HepG2 (cell line): ENCODE measurements around the gene GTF2H1. TPM values are rescaled to one million over a fixed set of nuclear protein-coding genes. Genes with fewer than 3 reads are reported as not detected.

ENCODE experiments used
- ATF2 ChIP-seq: sonication (generic); formaldehyde crosslinking; IDR thresholded peaks from 2 replicates; pipeline ENCODE4 v1.4.0; 2020; ENCODE audit warnings: missing genetic modification reagents
- BRF2 ChIP-seq: sonication (generic); formaldehyde crosslinking; IDR thresholded peaks from 2 replicates; pipeline ENCODE4 v1.8.1; 2022; ENCODE audit warnings: mild to moderate bottlenecking, missing genetic modification reagents
- CCDC6 ChIP-seq: sonication (generic); formaldehyde crosslinking; IDR thresholded peaks from 2 replicates; pipeline ENCODE4 v1.8.1; 2022; ENCODE audit warnings: mild to moderate bottlenecking, missing genetic modification reagents, moderate library complexity
- ETV5 ChIP-seq: IDR thresholded peaks from 2 replicates; pipeline ENCODE4 v1.6.1; 2018; ENCODE audit warnings: missing biosample characterization, missing genetic modification reagents, inconsistent platforms, borderline replicate concordance
- HNF4A ChIP-seq: sonication (generic); formaldehyde crosslinking; IDR thresholded peaks from 2 replicates; pipeline ENCODE4 v1.4.0; 2020; ENCODE audit warnings: missing genetic modification reagents
- ISX ChIP-seq: sonication (generic); formaldehyde crosslinking; conservative IDR thresholded peaks from 2 replicates; pipeline ENCODE4 v1.5.0; 2020; ENCODE audit warnings: missing genetic modification reagents
- MTERF4 ChIP-seq: sonication (generic); formaldehyde crosslinking; IDR thresholded peaks from 2 replicates; pipeline ENCODE4 v1.8.0; 2023; ENCODE audit warnings: mild to moderate bottlenecking, missing genetic modification reagents
- NFYC ChIP-seq: IDR thresholded peaks from 2 replicates; pipeline ENCODE4 v1.6.1; 2016; ENCODE audit warnings: missing genetic modification reagents, missing compliant biosample characterization
- SMAD1 ChIP-seq: sonication (generic); formaldehyde crosslinking; IDR thresholded peaks from 2 replicates; pipeline ENCODE4 v1.4.0; 2020; ENCODE audit warnings: missing genetic modification reagents, low read depth, mild to moderate bottlenecking, borderline replicate concordance
- SMARCC2 ChIP-seq: fragments of 450-650 bp; IDR thresholded peaks from 2 replicates; pipeline ENCODE4 v1.6.1; 2017; ENCODE audit warnings: antibody characterized with exemption, mild to moderate bottlenecking
- SNAI1 ChIP-seq: sonication (generic); formaldehyde crosslinking; IDR thresholded peaks from 2 replicates; pipeline ENCODE4 v1.5.0; 2020; ENCODE audit warnings: mild to moderate bottlenecking, missing genetic modification reagents, borderline replicate concordance
- THAP9 ChIP-seq: sonication (generic); formaldehyde crosslinking; IDR thresholded peaks from 2 replicates; pipeline ENCODE4; 2020; ENCODE audit warnings: missing genetic modification reagents, mild to moderate bottlenecking, borderline replicate concordance
- TOE1 ChIP-seq: sonication (generic); formaldehyde crosslinking; IDR thresholded peaks from 2 replicates; pipeline ENCODE4 v1.4.0; 2020; ENCODE audit warnings: mild to moderate bottlenecking, missing genetic modification reagents
- ZNF431 ChIP-seq: sonication (generic); formaldehyde crosslinking; IDR thresholded peaks from 2 replicates; pipeline ENCODE4 v1.9.0; 2022; ENCODE audit warnings: missing genetic modification reagents, low read depth, mild to moderate bottlenecking, borderline replicate concordance
- ZNF609 ChIP-seq: sonication (generic); formaldehyde crosslinking; IDR thresholded peaks from 2 replicates; pipeline ENCODE4 v1.4.0; 2020; ENCODE audit warnings: mild to moderate bottlenecking, missing genetic modification reagents, borderline replicate concordance
- ZNF772 ChIP-seq: sonication (generic); formaldehyde crosslinking; IDR thresholded peaks from 2 replicates; pipeline ENCODE4 v1.5.0; 2020; ENCODE audit warnings: mild to moderate bottlenecking, missing genetic modification reagents
- ZNF780A ChIP-seq: sonication (generic); formaldehyde crosslinking; IDR thresholded peaks from 2 replicates; pipeline ENCODE4 v1.8.0; 2022; ENCODE audit warnings: mild to moderate bottlenecking, missing genetic modification reagents, moderate library complexity
- polyA plus RNA-seq, 8 experiments: library from polyadenylated mRNA; depleted of rRNA in 3 of 8; stranded (reverse) in 7 of 8; unstranded in 1 of 8; fragments of >200 nt; fragmentation: Illumina TruSeq in 4 of 8; extraction: Trizol in 4 of 8; gene quantifications; 2 replicates each; pipeline versions ENCODE4 v1.2.1 to v1.2.3, GENCODE V29; 2011 to 2016; ENCODE audit warnings: low read depth in 4 of 8, missing spikeins in 1 of 8, mixed read lengths in 1 of 8; ENCODE audit not compliant: insufficient read depth in 1 of 8
- total RNA-seq, 5 experiments: library from RNA; depleted of rRNA; stranded (reverse); fragments of >200 nt; fragmentation: Illumina TruSeq; extraction: Trizol; gene quantifications; 2 replicates each; pipeline ENCODE4 v1.2.3, GENCODE V29; 2016; ENCODE audit warnings: low read depth in 1 of 5

GTF2H1 gene
- total and polyA plus RNA-seq, 2 of the 13 experiments (the other 11 are each of a cell fraction or from before 2014, with no cell fraction given) = 15.7 to 51.4 TPM

GRCh38 chr11:18321969-18322711 lies at the start of gene GTF2H1, which contains the start of gene HPS5 (continued):
- peak; percentile 98 for TF ChIP-seq THAP9 (CRISPR knock-in tag)
- no peak for TF ChIP-seq TOE1
- peak; percentile 82; the same call in 1 of the 2 replicates for TF ChIP-seq ZNF780A (CRISPR knock-in tag)
- TF ChIP-seq ETV5 (CRISPR knock-in tag) = peak; percentile 82
- TF ChIP-seq ZNF431 = peak; percentile 61; the same call in 1 of the 2 replicates
- TF ChIP-seq ATF2 = peak; percentile 94
- TF ChIP-seq SNAI1 = peak; percentile 96
- TF ChIP-seq CCDC6 = peak; percentile 87
- peak; percentile 48; the same call in 1 of the 2 replicates for TF ChIP-seq ZNF772 (CRISPR knock-in tag)
- peak; percentile 83 for TF ChIP-seq ZNF609 (CRISPR knock-in tag)
- 0 out of 2 replicates have a peak, but pooled peaks have one; percentile 79 for TF ChIP-seq BRF2 (CRISPR knock-in tag)
- TF ChIP-seq SMARCC2 = no peak
- TF ChIP-seq HNF4A (CRISPR knock-in tag) = peak; percentile 85
- peak; percentile 97 for TF ChIP-seq MTERF4 (CRISPR knock-in tag)
- TF ChIP-seq NFYC (CRISPR knock-in tag) = peak; percentile 22; the same call in 1 of the 2 replicates
- peak; percentile 97; the same call in 1 of the 2 replicates for TF ChIP-seq SMAD1 (CRISPR knock-in tag)
- no peak for TF ChIP-seq ISX (CRISPR knock-in tag)
